ENCODE measurements around the gene FBXO36. TPM values are rescaled to one million over a fixed set of nuclear protein-coding genes. Genes with fewer than 3 reads are reported as not detected.

FBXO36 gene
- total RNA-seq, 2 experiments from 2014 or later, result 0.54 to 1.4 TPM

GRCh38 chr2:230007931-230008707 is 85.8 kb downstream of the FBXO36 start:
- Mint-ChIP-seq H3K36me3 (no peaks in the 10 kb centered on the region), H3K27me3 (no peaks in the 10 kb centered on the region), H3K4me1 (peaks cover 8% of the 10 kb centered on the region), H3K9me3 (ENCODE audit: low read depth) (no peaks in the 10 kb centered on the region), H3K27ac (no peak overlapping the region), H3K4me3 (peak overlapping the region; percentile 32)
- CTCF ChIA-PET, result interaction anchor here (0.6 to 9.3 kb wide), 19 partner anchors 9 to 853 kb away, joined by 3 to 98 read pairs (median 4); partner anchors contain the start of gene SLC16A14
- peak; percentile 85 for DNase-seq
- peak; percentile 53 for ATAC-seq

DNA sequence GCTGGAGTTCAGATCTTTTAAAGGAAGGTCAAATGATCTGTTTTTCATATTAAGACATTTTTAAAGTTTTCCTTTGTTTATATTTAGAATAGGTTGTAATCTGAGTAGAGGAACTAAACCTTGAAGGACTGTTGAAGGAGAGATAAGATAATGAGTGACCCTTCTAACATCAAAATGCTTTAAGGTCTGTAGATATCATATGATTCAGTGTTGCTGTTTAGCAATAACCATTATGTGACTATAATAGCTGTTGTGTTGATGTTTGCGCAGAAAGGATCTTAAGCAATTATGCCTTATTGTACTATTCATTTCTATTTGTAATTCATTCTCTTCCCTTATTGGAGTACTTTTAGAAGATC is 86.4 kb downstream of the FBXO36 start:
- Mint-ChIP-seq H3K27me3 (no peaks in the 10 kb centered on the region), H3K4me3 (no peak overlapping the region), H3K4me1 (peaks cover 8% of the 10 kb centered on the region), H3K27ac (no peak overlapping the region), H3K9me3 (ENCODE audit: low read depth) (no peaks in the 10 kb centered on the region), H3K36me3 (no peaks in the 10 kb centered on the region)
- ATAC-seq, result no peak
- DNase-seq, result no peak
- CTCF ChIA-PET, result interaction anchor here (0.6 to 9.3 kb wide), 17 partner anchors 8 to 651 kb away, joined by 3 to 98 read pairs (median 4); partner anchors contain the start of gene SLC16A14

- Mint-ChIP-seq H3K4me1 (peaks cover 8% of the 10 kb centered on the region), H3K9me3 (ENCODE audit: low read depth) (no peaks in the 10 kb centered on the region), H3K27me3 (no peaks in the 10 kb centered on the region), H3K36me3 (no peaks in the 10 kb centered on the region), H3K27ac (no peak overlapping the region), H3K4me3 (no peak overlapping the region)
- CTCF ChIA-PET, result interaction anchor here (9.3 kb wide), 1 partner anchor 149 kb away, joined by 98 read pairs; no protein-coding TSS in a partner anchor
- DNase-seq (no peak), ATAC-seq (no peak)
Measured at GRCh38 chr2:230010501-230010900, 88.2 kb downstream of the FBXO36 start.

GRCh38 chr2:230011617-230012016 is 89.3 kb downstream of the FBXO36 start:
- Mint-ChIP-seq H3K4me3 (no peak overlapping the region), H3K4me1 (peaks cover 8% of the 10 kb centered on the region), H3K27me3 (no peaks in the 10 kb centered on the region), H3K36me3 (peaks cover 2% of the 10 kb centered on the region), H3K9me3 (ENCODE audit: low read depth) (no peaks in the 10 kb centered on the region), H3K27ac (no peak overlapping the region)
- CTCF ChIA-PET, result interaction anchor here (9.3 kb wide), 1 partner anchor 148 kb away, joined by 98 read pairs; no protein-coding TSS in a partner anchor
- DNase-seq (no peak), ATAC-seq (no peak)

GRCh38 chr2:230012267-230012884 is 90.1 kb downstream of the FBXO36 start:
- ATAC-seq (no peak), DNase-seq (no peak)
- Mint-ChIP-seq H3K4me1 (peaks cover 8% of the 10 kb centered on the region), H3K4me3 (no peak overlapping the region), H3K27ac (no peak overlapping the region), H3K27me3 (no peaks in the 10 kb centered on the region), H3K36me3 (peaks cover 2% of the 10 kb centered on the region), H3K9me3 (ENCODE audit: low read depth) (no peaks in the 10 kb centered on the region)
- CTCF ChIA-PET, result interaction anchor here (9.3 kb wide), 1 partner anchor 147 kb away, joined by 98 read pairs; no protein-coding TSS in a partner anchor

GRCh38 chr2:230016844-230017243 is 94.5 kb downstream of the FBXO36 start:
- H3K27ac Mint-ChIP-seq, result no peak overlapping the region
- H3K36me3 Mint-ChIP-seq, result peaks cover 2% of the 10 kb centered on the region
- no peak overlapping the region for H3K4me3 Mint-ChIP-seq
- DNase-seq (no peak), ATAC-seq (no peak)
- CTCF ChIA-PET, result interaction anchor here (0.9 to 2.3 kb wide), 2 partner anchors 8 to 143 kb away, joined by 3 to 7 read pairs; no protein-coding TSS in a partner anchor
- H3K4me1 Mint-ChIP-seq, result no peaks in the 10 kb centered on the region
- H3K27me3 Mint-ChIP-seq, result peaks cover 6% of the 10 kb centered on the region
- H3K9me3 Mint-ChIP-seq (ENCODE audit: low read depth), result no peaks in the 10 kb centered on the region

GRCh38 chr2:230018153-230018552 is 95.8 kb downstream of the FBXO36 start:
- no peaks in the 10 kb centered on the region for H3K9me3 Mint-ChIP-seq (ENCODE audit: low read depth)
- peaks cover 2% of the 10 kb centered on the region for H3K36me3 Mint-ChIP-seq
- no peak for DNase-seq
- H3K4me1 Mint-ChIP-seq, result no peaks in the 10 kb centered on the region
- no peak overlapping the region for H3K4me3 Mint-ChIP-seq
- ATAC-seq, result no peak
- H3K27ac Mint-ChIP-seq, result no peak overlapping the region
- CTCF ChIA-PET, result no interaction called here
- H3K27me3 Mint-ChIP-seq, result peaks cover 6% of the 10 kb centered on the region

- CTCF ChIA-PET, result interaction anchor here (0.9 to 2.1 kb wide), 4 partner anchors 10 to 140 kb away, joined by 3 to 7 read pairs (median 4); no protein-coding TSS in a partner anchor
- H3K4me3 Mint-ChIP-seq, result no peak overlapping the region
- H3K4me1 Mint-ChIP-seq, result no peaks in the 10 kb centered on the region
- ATAC-seq, result no peak
- no peaks in the 10 kb centered on the region for H3K9me3 Mint-ChIP-seq (ENCODE audit: low read depth)
- no peak for DNase-seq
- H3K36me3 Mint-ChIP-seq, result peaks cover 2% of the 10 kb centered on the region
- no peak overlapping the region for H3K27ac Mint-ChIP-seq
- peaks cover 6% of the 10 kb centered on the region for H3K27me3 Mint-ChIP-seq
Measured at GRCh38 chr2:230019742-230020141, 97.4 kb downstream of the FBXO36 start.

DNA sequence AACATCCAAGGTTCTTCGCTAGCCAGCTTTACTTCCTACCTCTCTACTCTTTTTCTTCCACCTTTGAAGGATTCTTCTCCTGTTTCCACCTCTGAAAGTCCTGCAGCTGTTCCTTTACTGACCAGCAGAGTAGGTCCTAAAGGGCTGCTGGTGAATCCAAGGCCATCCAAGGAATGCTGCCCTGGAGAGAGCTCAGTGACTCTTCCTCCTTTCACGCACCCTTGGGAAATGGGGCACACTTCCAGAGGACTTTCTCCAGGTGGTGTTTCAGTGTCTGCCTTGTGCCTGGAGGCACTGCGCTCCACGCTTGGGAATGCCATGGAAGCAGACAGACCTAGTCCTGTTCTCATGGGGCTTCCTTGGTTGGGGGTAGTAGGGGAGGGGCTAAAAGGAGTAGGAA is 101.0 kb downstream of the FBXO36 start:
- DNase-seq, result no peak
- H3K9me3 Mint-ChIP-seq (ENCODE audit: low read depth), result no peaks in the 10 kb centered on the region
- CTCF ChIA-PET, result interaction anchor here (1.2 to 2.0 kb wide), 3 partner anchors 15 to 45 kb away, joined by 3 to 7 read pairs (median 4); no protein-coding TSS in a partner anchor
- H3K27me3 Mint-ChIP-seq, result peaks cover 6% of the 10 kb centered on the region
- H3K27ac Mint-ChIP-seq, result no peak overlapping the region
- no peaks in the 10 kb centered on the region for H3K36me3 Mint-ChIP-seq
- H3K4me1 Mint-ChIP-seq, result no peaks in the 10 kb centered on the region
- ATAC-seq, result no peak
- H3K4me3 Mint-ChIP-seq, result no peak overlapping the region

DNA sequence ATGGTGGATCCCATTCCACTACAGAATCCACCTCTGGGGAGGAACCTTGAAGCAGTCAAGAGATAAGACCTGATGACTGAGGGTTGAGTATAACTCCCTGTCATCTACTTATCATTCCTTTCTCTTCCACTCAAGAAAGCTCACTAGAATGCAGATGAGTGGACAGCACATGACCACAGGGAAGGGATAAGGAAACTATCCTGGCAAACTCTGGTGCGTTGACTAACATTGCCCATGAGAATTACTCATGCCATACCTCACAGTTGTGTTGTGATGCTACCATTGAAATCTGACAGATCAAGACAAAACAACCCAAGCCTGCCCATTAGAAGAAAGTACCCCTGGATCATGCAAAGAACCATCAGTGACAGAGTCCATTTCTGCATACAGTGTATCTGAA is 119.9 kb downstream of the FBXO36 start:
- H3K36me3 Mint-ChIP-seq, result no peaks in the 10 kb centered on the region
- peaks cover 13% of the 10 kb centered on the region for H3K27me3 Mint-ChIP-seq
- ATAC-seq, result no peak
- H3K4me3 Mint-ChIP-seq, result no peak overlapping the region
- H3K27ac Mint-ChIP-seq, result no peak overlapping the region
- H3K9me3 Mint-ChIP-seq (ENCODE audit: low read depth), result no peaks in the 10 kb centered on the region
- DNase-seq, result no peak
- H3K4me1 Mint-ChIP-seq, result no peaks in the 10 kb centered on the region
- CTCF ChIA-PET, result no interaction called here

DNA sequence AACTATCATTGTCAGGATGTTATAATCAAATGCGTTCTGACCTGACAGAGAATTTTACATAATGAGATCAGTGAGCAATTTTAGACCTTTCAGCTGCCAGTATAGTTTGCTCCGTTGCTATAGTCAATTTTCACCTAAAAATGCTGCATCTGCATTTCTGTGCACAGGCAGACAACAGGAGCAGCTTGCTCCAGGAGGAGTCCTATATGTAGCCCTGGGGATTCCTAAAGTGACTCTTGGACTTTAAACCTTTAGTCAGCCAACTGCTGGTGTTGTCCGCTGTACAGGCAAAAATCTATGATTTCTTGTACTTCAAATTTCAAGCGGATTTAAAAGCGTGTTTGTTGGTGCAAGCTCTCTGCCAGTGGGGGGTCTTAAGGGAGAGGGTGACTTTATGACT is 120.7 kb downstream of the FBXO36 start:
- no peak for DNase-seq

GRCh38 chr2:230043461-230043860 is 121.2 kb downstream of the FBXO36 start:
- CTCF ChIA-PET, result no interaction called here
- Mint-ChIP-seq H3K27ac (no peak overlapping the region), H3K9me3 (ENCODE audit: low read depth) (no peaks in the 10 kb centered on the region)

More for the DNA sequence above, 120.7 kb downstream of the FBXO36 start:
- Mint-ChIP-seq H3K36me3 (no peaks in the 10 kb centered on the region), H3K27me3 (peaks cover 11% of the 10 kb centered on the region), H3K9me3 (ENCODE audit: low read depth) (no peaks in the 10 kb centered on the region), H3K4me3 (no peak overlapping the region), H3K4me1 (no peaks in the 10 kb centered on the region), H3K27ac (no peak overlapping the region)
- no peak for ATAC-seq
- CTCF ChIA-PET, result no interaction called here

DNA sequence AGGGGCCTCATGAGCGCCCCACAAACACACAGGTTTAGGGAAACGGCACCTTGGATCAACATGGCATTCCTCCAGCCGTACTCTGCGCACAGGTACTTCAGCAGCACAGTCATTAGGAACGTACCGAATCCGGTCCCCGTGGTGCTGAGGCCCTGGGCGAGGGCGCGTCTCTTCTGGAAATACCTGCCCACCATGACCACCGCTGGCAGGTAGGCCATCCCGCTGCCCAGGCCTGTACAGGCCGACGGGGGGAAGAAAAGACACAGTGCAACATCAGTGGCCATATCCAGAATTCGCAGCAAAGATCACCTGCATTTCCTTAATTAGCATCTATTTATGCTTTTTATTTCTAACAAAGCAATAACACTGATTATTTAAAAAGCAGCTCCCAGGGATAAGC is 124.2 kb downstream of the FBXO36 start:
- Mint-ChIP-seq H3K4me3 (no peak overlapping the region), H3K36me3 (no peaks in the 10 kb centered on the region), H3K9me3 (ENCODE audit: low read depth) (no peaks in the 10 kb centered on the region), H3K4me1 (no peaks in the 10 kb centered on the region), H3K27me3 (peaks cover 2% of the 10 kb centered on the region), H3K27ac (no peak overlapping the region)
- CTCF ChIA-PET, result no interaction called here
- DNase-seq (no peak), ATAC-seq (no peak)

More at GRCh38 chr2:230043461-230043860, 121.2 kb downstream of the FBXO36 start:
- no peak for ATAC-seq
- H3K4me1 Mint-ChIP-seq, result no peaks in the 10 kb centered on the region
- H3K4me3 Mint-ChIP-seq, result no peak overlapping the region
- H3K36me3 Mint-ChIP-seq, result no peaks in the 10 kb centered on the region
- H3K27me3 Mint-ChIP-seq, result peaks cover 11% of the 10 kb centered on the region
- no peak for DNase-seq

Measured in activated CD8-positive, alpha-beta memory T cell treated with anti-CD3 and anti-CD28 coated beads, Interleukin-2, amount 10 ng/mL, durations not matched to agents 7 days and 5 days (primary cell).